Hepatocyte (in vitro differentiated cells): ENCODE data around the gene TTC33. TPM values are rescaled to one million over a fixed set of nuclear protein-coding genes. Genes with fewer than 3 reads are reported as not detected.

Source experiments
- DNase-seq: peaks from one replicate; pipeline ENCODE4 v3.0.0-alpha.2; 2016; ENCODE audit warnings: low spot score
- H2AFZ ChIP-seq: fragments of 200-600 bp; sonication (generic); 2 replicates; pipeline ENCODE4 v1.6.0; 2016; ENCODE audit warnings: antibody characterized with exemption, mild to moderate bottlenecking
- H3K27ac ChIP-seq: fragments of 200-600 bp; sonication (generic); 2 replicates; pipeline ENCODE4 v1.5.1; 2016; ENCODE audit warnings: mild to moderate bottlenecking
- H3K27me3 ChIP-seq: fragments of 200-600 bp; sonication (generic); 2 replicates; pipeline ENCODE4 v1.6.1; 2016
- H3K36me3 ChIP-seq: fragments of 200-600 bp; sonication (generic); replicated peaks from 2 replicates; pipeline ENCODE4 v1.5.1; 2016; ENCODE audit warnings: low read depth; ENCODE audit not compliant: insufficient read depth
- H3K4me1 ChIP-seq: fragments of 200-600 bp; sonication (generic); 2 replicates; pipeline ENCODE4 v1.5.1; 2016; ENCODE audit warnings: mild to moderate bottlenecking, moderate library complexity; ENCODE audit not compliant: insufficient read depth
- H3K4me2 ChIP-seq: fragments of 200-600 bp; sonication (generic); 2 replicates; pipeline ENCODE4 v1.6.0; 2016
- H3K4me3 ChIP-seq: fragments of 200-600 bp; sonication (generic); 2 replicates; pipeline ENCODE4 v1.5.1; 2016; ENCODE audit warnings: mild to moderate bottlenecking
- H3K79me2 ChIP-seq: fragments of 200-600 bp; sonication (generic); 2 replicates; pipeline ENCODE4 v1.6.0; 2017; ENCODE audit warnings: mild to moderate bottlenecking
- H3K9me2 ChIP-seq: fragments of 200-600 bp; sonication (generic); replicated peaks from 2 replicates; pipeline ENCODE4 v1.6.0; 2017; ENCODE audit warnings: mild to moderate bottlenecking; ENCODE audit not compliant: insufficient read depth
- H3K9me3 ChIP-seq: fragments of 200-600 bp; sonication (generic); 2 replicates; pipeline ENCODE4 v1.5.1; 2016; ENCODE audit warnings: low read depth, mild to moderate bottlenecking
- H4K20me1 ChIP-seq: fragments of 200-600 bp; sonication (generic); 2 replicates; pipeline ENCODE4 v1.6.0; 2016; ENCODE audit warnings: mild to moderate bottlenecking; ENCODE audit not compliant: insufficient read depth, poor library complexity, severe bottlenecking
- CTCF ChIP-seq: fragments of 200-600 bp; sonication (generic); IDR thresholded peaks from 2 replicates; pipeline ENCODE4 v1.5.1; 2016; ENCODE audit warnings: antibody characterized with exemption, mild to moderate bottlenecking; ENCODE audit not compliant: poor library complexity
- EZH2 ChIP-seq: fragments of 200-600 bp; sonication (generic); IDR thresholded peaks from 2 replicates; pipeline ENCODE4 v1.6.1; 2016; ENCODE audit warnings: antibody characterized with exemption, mild to moderate bottlenecking, borderline replicate concordance
- EZH2phosphoT487 ChIP-seq: fragments of 200-600 bp; sonication (generic); IDR thresholded peaks from one replicate; pipeline ENCODE4 v1.6.1; 2018; ENCODE audit warnings: antibody characterized with exemption, mild to moderate bottlenecking, low read depth, moderate library complexity; ENCODE audit not compliant: unreplicated experiment, severe bottlenecking
- WGBS: methylation state at CpG from one replicate; pipeline ENCODE4 v1.1.6; 2016; ENCODE audit warnings: low lambda C conversion rate; ENCODE audit errors: missing lambda C conversion rate; 5-methylcytosine and 5-hydroxymethylcytosine counted together
- polyA plus RNA-seq: library from polyadenylated mRNA; unstranded; fragments of >200 nt; fragmentation: Nextera tagmentation; extraction: Ambion mirVana; gene quantifications from 2 replicates; pipeline ENCODE4 v1.2.1, GENCODE V29; 2016
- total RNA-seq: library from RNA; depleted of rRNA; stranded (reverse); fragments of >200 nt; gene quantifications from 2 replicates; pipeline ENCODE4 v1.2.3, GENCODE V29; 2014

Gene TTC33
- total and polyA plus RNA-seq, 2 experiments from 2014 or later, result 5.6 to 19.3 TPM

GRCh38 chr5:40679148-40679912, 76.4 kb downstream of the TTC33 start:
- peak; percentile 93 for DNase-seq
- WGBS, result 1% methylated on average over 42 of the region's 60 CpGs
- no peaks in the 10 kb centered on the region for H3K79me2 ChIP-seq
- H3K27me3 ChIP-seq, result peaks cover 41% of the 10 kb centered on the region
- H3K4me3 ChIP-seq, result peak overlapping the region; percentile 82
- H3K4me1 ChIP-seq, result peaks cover 16% of the 10 kb centered on the region
- TF ChIP-seq CTCF, result no peak
- no peak for TF ChIP-seq EZH2
- TF ChIP-seq EZH2phosphoT487, result no peak
- peak overlapping the region; percentile 75 for H3K27ac ChIP-seq
- H2AFZ ChIP-seq, result peak overlapping the region; percentile 85
- H4K20me1 ChIP-seq, result no peaks in the 10 kb centered on the region
- no peaks in the 10 kb centered on the region for H3K9me2 ChIP-seq
- H3K4me2 ChIP-seq, result peak overlapping the region; percentile 99
- H3K36me3 ChIP-seq, result no peaks in the 10 kb centered on the region
- H3K9me3 ChIP-seq, result no peaks in the 10 kb centered on the region

GRCh38 chr5:40678460-40679147, 77.2 kb downstream of the TTC33 start:
- H3K9me2 ChIP-seq, result no peaks in the 10 kb centered on the region
- peaks cover 38% of the 10 kb centered on the region for H3K27me3 ChIP-seq
- no peaks in the 10 kb centered on the region for H3K36me3 ChIP-seq
- H3K4me3 ChIP-seq, result peak overlapping the region; percentile 82
- no peak for DNase-seq
- 26% methylated on average over 12 of the region's 12 CpGs for WGBS
- no peaks in the 10 kb centered on the region for H3K9me3 ChIP-seq
- H3K4me1 ChIP-seq, result peaks cover 16% of the 10 kb centered on the region
- H3K4me2 ChIP-seq, result peak overlapping the region; percentile 99
- H3K27ac ChIP-seq, result peak overlapping the region; percentile 75
- H3K79me2 ChIP-seq, result no peaks in the 10 kb centered on the region
- no peaks in the 10 kb centered on the region for H4K20me1 ChIP-seq
- H2AFZ ChIP-seq, result peak overlapping the region; percentile 82
- no peak for TF ChIP-seq EZH2phosphoT487
- no peak for TF ChIP-seq CTCF
- TF ChIP-seq EZH2, result no peak

DNA sequence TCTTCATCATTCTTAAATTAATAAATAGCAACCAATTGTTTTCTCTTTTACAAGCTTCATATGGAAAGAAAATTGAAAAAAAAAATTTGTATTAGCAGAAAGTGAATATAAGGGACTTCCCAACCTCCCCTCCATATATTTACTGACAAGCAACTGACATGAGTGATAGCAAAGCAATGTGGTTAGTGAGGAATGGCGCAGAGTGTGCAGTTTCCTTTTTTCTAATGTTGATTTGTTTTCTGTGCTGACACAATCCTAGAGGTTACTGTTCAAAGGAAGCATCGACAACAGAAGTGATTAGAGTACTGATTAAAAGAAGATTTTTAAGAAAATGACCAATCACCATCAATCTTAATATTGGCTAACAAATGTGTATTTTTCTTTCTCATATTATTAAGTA, 77.7 kb downstream of the TTC33 start:
- H4K20me1 ChIP-seq, result no peaks in the 10 kb centered on the region
- no peak overlapping the region for H3K4me2 ChIP-seq
- no peaks in the 10 kb centered on the region for H3K79me2 ChIP-seq
- H3K4me3 ChIP-seq, result no peak overlapping the region
- H3K27ac ChIP-seq, result no peak overlapping the region
- DNase-seq, result no peak
- H3K4me1 ChIP-seq, result peaks cover 16% of the 10 kb centered on the region
- WGBS, result 80% methylated on average over 2 of the region's 2 CpGs
- H3K27me3 ChIP-seq, result peaks cover 37% of the 10 kb centered on the region
- H2AFZ ChIP-seq, result no peak overlapping the region
- H3K9me2 ChIP-seq, result no peaks in the 10 kb centered on the region
- TF ChIP-seq EZH2phosphoT487 (no peak), CTCF (no peak), EZH2 (no peak)
- no peaks in the 10 kb centered on the region for H3K9me3 ChIP-seq
- H3K36me3 ChIP-seq, result no peaks in the 10 kb centered on the region
